Measurements from ENCODE around the gene CYP8B1.

DNA sequence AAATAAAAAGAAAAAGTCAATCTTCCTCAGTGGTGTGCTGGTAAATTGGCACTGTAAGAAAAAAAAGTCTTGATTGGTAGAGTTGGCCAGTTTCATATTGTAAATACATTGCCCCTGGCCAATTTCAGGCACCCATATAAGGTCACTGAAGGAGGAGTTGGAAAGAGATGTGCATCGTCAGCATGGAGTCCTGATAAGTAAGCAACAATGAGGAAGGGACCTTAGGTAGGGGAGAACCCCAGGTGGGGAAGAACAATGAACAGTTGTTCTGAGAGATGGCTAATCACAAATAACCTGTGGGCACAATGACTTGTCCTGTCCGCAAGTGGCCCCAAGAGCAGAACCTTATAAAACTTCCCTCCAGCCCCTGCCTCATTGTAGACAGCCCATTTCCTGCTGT is 8.6 kb upstream of the CYP8B1 start:
- TF ChIP-seq, protein P1, sequence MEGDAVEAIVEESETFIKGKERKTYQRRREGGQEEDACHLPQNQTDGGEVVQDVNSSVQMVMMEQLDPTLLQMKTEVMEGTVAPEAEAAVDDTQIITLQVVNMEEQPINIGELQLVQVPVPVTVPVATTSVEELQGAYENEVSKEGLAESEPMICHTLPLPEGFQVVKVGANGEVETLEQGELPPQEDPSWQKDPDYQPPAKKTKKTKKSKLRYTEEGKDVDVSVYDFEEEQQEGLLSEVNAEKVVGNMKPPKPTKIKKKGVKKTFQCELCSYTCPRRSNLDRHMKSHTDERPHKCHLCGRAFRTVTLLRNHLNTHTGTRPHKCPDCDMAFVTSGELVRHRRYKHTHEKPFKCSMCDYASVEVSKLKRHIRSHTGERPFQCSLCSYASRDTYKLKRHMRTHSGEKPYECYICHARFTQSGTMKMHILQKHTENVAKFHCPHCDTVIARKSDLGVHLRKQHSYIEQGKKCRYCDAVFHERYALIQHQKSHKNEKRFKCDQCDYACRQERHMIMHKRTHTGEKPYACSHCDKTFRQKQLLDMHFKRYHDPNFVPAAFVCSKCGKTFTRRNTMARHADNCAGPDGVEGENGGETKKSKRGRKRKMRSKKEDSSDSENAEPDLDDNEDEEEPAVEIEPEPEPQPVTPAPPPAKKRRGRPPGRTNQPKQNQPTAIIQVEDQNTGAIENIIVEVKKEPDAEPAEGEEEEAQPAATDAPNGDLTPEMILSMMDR (IDR thresholded peaks at IDR 0.05; ENCODE audit: low read depth, low read length, poor library complexity, severe bottlenecking), result no peak
- TF ChIP-seq EZH2phosphoT487 (IDR thresholded peaks at IDR 0.05; ENCODE audit: borderline replicate concordance, low read length), result no peak

Measured in DOHH2 (cell line).